Fibroblast of skin of scalp (primary cell): ENCODE data around the gene TAOK1.
A peak's percentile ranks its signal among the peaks of the same experiment; 100 is the strongest.

Source experiments
- DNase-seq: peaks from one replicate; pipeline ENCODE4 v3.0.0-alpha.2; 2013

Gene TAOK1

DNA sequence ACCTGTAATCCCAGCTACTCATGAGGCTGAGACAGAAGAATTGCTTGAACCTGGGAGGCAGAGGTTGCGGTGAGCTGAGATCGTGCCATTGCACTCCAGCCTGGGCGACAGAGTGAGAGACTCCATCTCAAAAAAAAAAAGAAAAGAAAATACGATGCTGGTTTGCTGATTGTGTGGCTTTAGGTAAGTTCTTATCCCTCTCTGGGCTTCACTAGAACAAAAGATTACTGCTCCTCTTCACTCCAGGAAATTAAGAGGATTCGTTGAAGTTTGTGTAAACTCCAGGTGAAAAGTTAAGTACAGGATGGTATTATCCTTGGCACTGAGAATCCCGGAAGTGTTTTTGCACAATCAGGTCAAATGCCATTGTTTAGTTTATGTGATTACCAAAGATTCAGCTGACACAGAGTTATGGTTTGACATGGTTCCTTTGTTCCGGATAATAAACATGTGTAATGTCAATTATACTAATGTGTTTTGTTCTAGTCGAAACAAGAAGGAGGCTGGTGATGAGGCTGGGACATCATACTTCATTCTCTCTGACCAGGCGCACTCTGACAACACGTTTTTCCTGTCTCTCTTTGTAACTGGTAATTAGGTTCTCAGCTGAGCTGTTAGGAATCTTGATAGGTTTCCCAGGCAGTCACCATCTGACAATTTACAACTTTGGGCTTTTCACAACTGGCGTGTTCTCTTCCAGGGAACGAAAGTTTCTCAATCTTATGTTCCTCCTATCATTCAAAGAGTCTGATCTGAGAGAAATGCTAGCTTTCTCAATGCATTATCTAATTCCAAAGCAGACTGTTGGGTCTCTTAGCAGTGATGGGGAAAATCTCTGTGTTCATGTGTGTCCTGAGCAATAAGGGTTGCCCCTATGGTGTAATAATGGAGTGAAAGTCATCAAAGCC is 10.8 kb upstream of the TAOK1 start:
- DNase-seq = no peak

- DNase-seq = peak; percentile 49
Measured at GRCh38 chr17:29383686-29384085, 6.5 kb upstream of the TAOK1 start.

DNA sequence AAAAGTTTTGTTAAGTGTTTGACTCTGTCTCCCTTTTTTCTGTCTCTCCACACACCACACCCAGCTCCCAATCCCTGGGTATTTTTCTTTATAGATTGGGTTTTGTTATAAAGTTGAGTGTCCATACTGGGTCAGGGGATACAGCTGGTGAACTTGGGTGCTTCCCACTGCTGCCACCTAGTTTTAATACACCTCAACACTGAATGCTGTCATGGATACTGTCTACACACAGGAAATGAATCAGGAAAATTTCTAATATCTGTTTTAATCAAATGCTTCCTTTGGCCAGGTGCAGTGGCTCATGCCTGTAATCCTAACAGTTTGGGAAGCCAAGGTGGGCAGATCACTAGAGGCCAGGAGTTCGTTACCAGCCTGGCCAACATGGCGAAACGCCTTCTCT is 5.3 kb upstream of the TAOK1 start:
- no peak for DNase-seq

DNA sequence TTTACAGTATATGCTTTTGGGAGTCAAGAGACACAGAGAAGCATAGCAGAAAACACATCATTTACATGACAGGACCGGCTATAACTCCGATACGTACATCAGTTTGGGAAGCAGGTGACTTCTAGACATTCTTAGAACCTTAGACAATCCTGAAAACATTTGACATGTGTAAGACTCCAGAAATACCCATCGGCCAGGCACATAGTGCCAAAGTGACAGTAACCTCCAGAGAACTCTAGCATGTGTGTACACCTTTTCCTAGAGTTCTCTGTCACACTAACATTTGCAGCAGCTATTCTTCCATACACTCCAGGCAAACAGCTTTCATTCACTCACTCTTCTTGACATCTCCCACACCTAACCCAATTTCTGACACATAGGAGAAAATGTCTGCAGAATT is 3.4 kb upstream of the TAOK1 start:
- DNase-seq = no peak

- DNase-seq = no peak
Measured at GRCh38 chr17:29388937-29389336, 1.2 kb upstream of the TAOK1 start.

GRCh38 chr17:29390851-29391631 is 878 bp downstream of the TAOK1 start:
- peak; percentile 27 for DNase-seq

DNA sequence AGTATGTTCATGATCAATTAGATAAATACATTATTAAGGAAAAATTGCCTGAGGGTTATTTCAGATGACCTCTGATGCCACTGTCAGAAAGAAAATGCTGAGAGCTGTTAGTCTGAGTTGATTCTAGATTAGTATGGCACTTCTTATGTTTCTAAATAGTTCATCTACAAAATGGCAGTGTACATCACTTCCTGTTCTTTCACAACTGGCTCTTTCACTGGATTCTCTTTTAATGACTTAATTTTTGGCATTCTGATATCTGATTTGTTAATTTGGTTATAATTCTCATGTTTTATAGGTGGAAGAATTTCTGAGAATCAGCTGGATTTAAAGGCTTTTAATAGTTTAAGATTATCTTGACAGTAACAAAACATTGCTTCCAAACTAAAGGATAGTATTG is 3.3 kb downstream of the TAOK1 start:
- peak; percentile 13 for DNase-seq

DNA sequence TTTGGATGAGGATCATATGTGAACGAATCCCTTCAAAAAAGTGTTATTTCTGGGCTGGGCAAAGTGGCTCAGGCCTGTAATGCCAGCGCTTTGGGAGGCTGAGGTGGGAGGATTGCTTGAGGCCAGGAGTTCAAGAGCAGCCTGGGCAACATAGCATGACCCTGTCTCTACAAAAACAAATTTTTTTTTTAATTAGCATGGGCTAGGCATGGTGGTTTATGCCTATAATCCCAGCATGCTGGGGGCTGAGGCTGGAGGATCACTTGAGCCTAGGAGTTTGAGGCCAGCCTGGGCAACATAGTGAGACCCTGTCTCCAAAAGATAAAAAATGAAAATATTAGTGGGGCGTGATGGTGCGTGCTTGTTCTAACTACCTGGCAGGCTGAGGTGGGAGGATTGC is 4.6 kb downstream of the TAOK1 start:
- no peak for DNase-seq

GRCh38 chr17:29396066-29396465 is 5.9 kb downstream of the TAOK1 start:
- no peak for DNase-seq

GRCh38 chr17:29399634-29400033 is 9.5 kb downstream of the TAOK1 start:
- no peak for DNase-seq

DNA sequence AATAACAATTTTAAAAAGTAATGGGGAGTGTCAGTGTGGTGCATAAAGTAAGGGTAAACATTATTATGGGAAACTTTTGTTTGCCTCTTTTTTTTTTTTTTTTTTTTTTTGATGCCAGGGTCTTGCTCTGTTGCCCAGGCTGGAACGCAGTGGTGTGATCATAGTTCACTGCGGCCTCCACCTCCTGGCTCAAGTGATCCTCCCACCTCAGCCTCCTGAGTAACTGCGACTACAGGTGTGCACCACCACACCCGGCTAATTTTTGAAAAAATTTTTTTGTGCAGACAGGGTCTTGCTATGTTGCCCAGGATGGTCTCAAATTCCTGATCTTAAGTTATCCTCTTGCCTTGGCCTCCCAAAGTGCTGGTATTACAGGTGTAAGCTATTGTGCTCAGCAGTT is 10.7 kb downstream of the TAOK1 start:
- DNase-seq = no peak

DNA sequence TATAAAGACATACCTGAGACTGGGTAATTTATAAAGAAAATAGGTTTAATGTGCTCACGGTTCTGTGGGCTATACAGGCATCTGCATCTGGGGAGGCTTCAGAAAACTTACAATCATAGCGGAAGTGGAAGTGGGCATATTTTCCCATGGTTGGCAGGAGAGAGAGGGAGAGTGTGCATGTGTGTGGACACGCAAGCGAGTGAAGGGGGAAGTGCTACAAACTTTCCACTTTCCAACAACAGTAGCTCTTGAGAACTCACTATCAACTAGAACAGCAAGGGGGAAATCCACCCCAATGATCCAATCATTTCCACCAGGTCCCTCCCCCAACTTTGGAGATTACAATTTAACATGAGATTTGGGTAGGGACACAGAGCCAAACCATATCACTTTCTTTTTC is 11.1 kb downstream of the TAOK1 start:
- no peak for DNase-seq

GRCh38 chr17:29407856-29408255 is 17.7 kb downstream of the TAOK1 start:
- DNase-seq = peak; percentile 29

GRCh38 chr17:29409963-29410362 is 19.8 kb downstream of the TAOK1 start:
- DNase-seq = no peak

- DNase-seq = peak; percentile 87
Measured at GRCh38 chr17:29412780-29413565, 22.8 kb downstream of the TAOK1 start.

DNA sequence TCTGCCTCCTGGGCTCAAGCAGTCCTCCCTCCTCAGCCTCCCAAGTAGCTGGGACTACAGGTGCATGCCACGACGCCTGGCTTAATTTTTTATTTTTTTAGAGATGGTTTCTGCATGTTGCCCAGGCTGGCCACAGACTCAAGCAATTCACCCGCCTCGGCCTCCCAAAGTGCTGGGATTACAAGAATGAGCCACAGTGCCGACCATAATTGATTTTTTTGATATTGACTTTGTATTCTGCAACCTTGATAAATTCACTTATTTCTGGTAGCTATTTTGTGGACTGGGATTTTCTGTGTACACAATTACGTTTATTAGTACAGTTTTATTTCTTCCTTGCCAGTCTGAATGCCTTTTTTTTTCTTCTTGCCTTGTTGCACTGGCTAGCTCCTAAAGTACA is 30.0 kb downstream of the TAOK1 start:
- DNase-seq = no peak

DNA sequence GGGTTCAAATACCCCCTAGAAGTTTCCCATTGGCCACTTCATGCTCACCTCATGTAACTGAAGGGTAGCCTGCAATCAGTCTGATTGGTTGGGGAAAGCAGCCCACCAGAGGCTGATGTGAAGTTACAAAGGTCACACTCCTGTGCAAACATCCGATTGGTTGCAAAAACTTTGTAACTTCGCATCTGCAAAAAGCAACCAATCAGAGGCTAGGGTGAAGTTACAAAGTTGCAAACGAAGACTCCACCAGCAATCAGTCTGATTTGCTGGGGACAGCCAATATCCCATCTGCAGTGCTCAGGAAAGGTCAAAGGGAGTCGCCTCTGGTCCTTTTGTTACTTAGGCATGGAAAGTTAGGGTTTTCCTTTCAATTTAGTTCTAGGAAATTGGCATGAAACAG is 40.1 kb downstream of the TAOK1 start:
- no peak for DNase-seq

DNA sequence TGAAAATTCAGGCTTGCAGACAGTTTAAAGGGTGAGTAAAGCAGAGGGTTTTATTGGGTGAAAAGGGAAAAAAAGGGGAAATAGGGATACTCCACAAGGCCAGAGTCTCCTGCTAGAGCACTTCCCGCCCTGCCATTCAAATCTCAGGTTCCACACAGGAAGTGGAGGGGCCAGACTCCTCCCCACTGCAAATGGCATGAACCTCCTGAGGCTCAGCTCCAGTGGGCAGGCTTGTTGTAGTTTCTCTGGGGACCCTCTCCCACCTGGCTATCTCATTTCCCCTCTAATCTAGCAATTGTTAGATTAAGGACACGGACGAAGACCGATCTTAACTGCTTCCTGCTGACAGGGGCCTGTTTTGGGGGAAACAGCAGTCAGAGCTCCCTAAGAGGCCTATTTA is 43.4 kb downstream of the TAOK1 start:
- DNase-seq = no peak

DNA sequence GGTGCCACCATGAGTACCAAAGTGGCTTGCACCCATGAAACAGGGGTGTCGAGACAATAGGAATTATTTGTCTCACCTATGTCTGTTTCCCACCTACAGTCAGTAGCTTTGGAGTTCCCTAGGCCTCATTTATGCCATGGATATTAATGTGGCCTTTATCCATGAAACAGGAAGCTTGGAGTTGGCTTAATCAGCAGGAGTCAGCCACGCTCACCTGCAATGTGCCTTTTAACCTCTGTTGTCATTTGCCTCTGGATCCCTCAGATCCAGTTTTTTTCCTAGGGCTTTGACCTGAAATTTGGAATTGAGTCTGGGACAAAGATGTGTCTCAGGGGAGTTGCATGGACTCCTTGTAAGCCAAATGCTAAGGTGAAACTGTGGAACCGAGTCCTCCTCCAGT is 44.4 kb downstream of the TAOK1 start:
- no peak for DNase-seq

DNA sequence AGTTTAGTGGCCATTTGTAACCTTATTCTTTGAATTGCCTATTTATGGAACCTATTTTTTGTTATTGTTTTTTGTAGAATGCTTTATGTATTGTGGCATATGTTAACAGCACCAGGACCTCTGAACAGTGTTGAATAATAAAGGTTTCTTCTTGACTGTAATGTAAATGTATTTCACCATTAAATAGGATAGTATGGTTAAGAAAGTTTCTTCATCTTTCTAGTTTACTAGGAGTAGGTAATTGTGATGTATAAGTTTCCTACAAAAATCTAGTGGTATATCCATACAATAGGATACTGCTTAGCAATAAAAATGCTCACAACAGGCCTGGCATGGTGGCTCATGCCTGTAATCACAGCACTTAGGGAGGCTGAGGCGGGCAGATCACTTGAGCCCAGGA is 52.3 kb downstream of the TAOK1 start:
- DNase-seq = no peak

GRCh38 chr17:29443041-29443739 is 53.0 kb downstream of the TAOK1 start:
- no peak for DNase-seq

DNA sequence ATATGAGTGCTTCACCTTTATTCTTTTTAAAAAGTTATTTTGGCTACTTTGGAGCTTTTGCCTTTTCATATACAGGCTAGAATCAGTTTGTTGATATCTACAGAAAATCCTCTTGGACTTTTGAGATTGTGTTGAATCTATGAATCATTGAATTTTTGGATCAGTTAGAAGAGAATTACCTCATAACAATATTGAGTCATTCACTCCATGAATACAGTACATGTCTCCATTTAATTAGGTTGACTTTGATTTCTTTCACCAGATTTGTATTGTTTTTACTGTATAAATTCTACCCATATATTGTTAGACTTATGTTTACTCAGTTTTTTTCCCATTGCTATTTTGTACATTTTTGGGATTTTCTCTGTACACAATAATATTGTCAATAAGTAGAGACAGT is 54.4 kb downstream of the TAOK1 start:
- peak; percentile 38 for DNase-seq
